Central memory CD8-positive, alpha-beta T cell (primary cell): ENCODE measurements around the gene ACVR1.
A peak's percentile ranks its signal among the peaks of the same experiment; 100 is the strongest.
"Not testable (repeated sequence)": the region's sequence is repeated elsewhere in the genome, so short reads cannot be mapped to it uniquely, and the experiment has no call there.

Experiments used
- ATAC-seq: fragments of 150-1000 bp; cut with Tn5 transposase; replicated peaks from 2 replicates; pipeline ENCODE4 v1.10.0; 2022; ENCODE audit warnings: mild to moderate bottlenecking, moderate FRiP score, moderate number of reproducible peaks; ENCODE audit not compliant: poor library complexity, severe bottlenecking; ENCODE audit errors: extremely low read depth
- DNase-seq, 2 donors: peaks; one replicate each; pipeline ENCODE4 v3.0.0; 2021; ENCODE audit warnings: low spot score in 2 of 2
- H3K27ac Mint-ChIP-seq: one replicate; pipeline ENCODE4 v1.8.0; 2022; ENCODE audit warnings: low read depth, mild to moderate bottlenecking, moderate library complexity, mixed read lengths
- H3K27me3 Mint-ChIP-seq: one replicate; pipeline ENCODE4 v1.8.0; 2022; ENCODE audit warnings: mixed read lengths
- H3K36me3 Mint-ChIP-seq: one replicate; pipeline ENCODE4 v1.8.0; 2022; ENCODE audit warnings: mild to moderate bottlenecking, moderate library complexity, mixed read lengths; ENCODE audit not compliant: insufficient read depth
- H3K4me1 Mint-ChIP-seq: one replicate; pipeline ENCODE4 v1.8.0; 2022; ENCODE audit warnings: mixed read lengths
- H3K4me3 Mint-ChIP-seq: one replicate; pipeline ENCODE4 v1.8.0; 2022; ENCODE audit warnings: mild to moderate bottlenecking, moderate library complexity, mixed read lengths
- H3K9me3 Mint-ChIP-seq: one replicate; pipeline ENCODE4 v1.8.0; 2022; ENCODE audit warnings: mixed read lengths

The ACVR1 gene

DNA sequence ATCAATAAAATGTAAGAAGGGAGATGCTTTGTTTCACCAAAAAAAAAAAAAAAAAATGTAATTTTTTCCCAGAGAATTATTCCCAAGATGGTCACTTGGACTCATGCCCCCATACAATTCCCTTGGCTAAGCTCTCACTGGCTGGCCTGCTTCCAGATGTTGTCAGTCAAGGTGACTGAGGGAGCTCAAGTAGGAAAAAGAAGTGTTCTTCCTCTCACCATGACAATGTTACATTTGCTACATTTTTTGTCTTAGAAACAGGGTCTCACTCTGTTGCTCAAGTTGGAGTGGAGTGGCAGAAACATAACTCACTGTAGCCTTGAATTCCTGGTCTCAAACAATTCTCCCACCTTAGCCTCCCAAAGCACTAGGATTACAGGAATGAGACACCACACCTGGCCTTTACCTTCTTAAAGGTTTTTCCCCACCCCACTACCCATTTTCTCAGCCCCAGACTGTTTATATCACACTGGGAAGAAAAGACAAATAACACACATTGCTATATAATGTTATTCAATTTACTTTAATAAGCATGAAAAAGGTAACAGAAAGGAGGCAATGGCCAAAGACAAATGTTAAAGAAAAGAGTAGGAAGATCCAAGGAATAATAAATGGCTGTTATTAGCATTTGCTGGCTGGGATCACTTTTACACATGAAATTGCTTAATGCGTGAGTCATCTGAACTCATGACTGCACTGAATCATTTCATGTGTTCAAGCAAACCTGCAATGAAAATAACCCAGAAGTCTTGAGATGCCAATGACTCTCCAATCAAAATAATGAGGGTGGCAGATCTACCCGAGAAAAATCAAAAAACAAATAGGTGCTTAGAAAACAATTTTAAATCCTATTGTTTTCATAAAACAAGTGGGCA is 45.2 kb downstream of the ACVR1 start:
- ATAC-seq: no peak
- H3K27me3 Mint-ChIP-seq: no peaks in the 10 kb centered on the region
- H3K36me3 Mint-ChIP-seq: peaks cover 4% of the 10 kb centered on the region
- peak overlapping the region; percentile 62 for H3K27ac Mint-ChIP-seq
- DNase-seq: no peak
- no peak overlapping the region for H3K4me3 Mint-ChIP-seq
- H3K9me3 Mint-ChIP-seq: no peaks in the 10 kb centered on the region
- peaks cover 15% of the 10 kb centered on the region for H3K4me1 Mint-ChIP-seq

- Mint-ChIP-seq H3K27me3 (no peaks in the 10 kb centered on the region), H3K4me3 (no peak overlapping the region), H3K4me1 (peaks cover 21% of the 10 kb centered on the region), H3K27ac (no peak overlapping the region), H3K9me3 (no peaks in the 10 kb centered on the region), H3K36me3 (peaks cover 4% of the 10 kb centered on the region)
- ATAC-seq: no peak
- no peak for DNase-seq
Observed at GRCh38 chr2:157830266-157830665, 45.9 kb downstream of the ACVR1 start.

DNA sequence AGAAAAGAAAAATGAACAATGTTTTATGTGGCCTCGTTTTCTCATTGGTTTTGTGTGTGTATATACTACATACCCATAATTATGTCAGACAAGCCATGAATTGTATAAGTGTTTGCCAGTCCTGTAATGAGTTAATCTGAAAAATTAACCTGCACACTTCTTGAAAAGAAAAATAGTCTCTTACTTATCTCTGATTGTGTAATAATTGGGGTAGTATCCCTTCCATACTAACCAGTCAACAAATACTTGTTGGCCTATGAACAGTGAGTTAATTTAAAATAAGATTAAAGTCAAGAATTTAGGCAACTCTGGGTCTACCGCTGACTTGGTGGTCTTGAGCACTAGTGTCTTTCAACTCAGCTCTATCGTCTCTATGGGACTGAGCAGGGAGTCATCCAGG is 48.8 kb downstream of the ACVR1 start:
- H3K9me3 Mint-ChIP-seq: no peaks in the 10 kb centered on the region
- H3K27ac Mint-ChIP-seq: no peak overlapping the region

GRCh38 chr2:157826644-157827043 is 49.5 kb downstream of the ACVR1 start:
- not testable (repeated sequence) for H3K36me3 Mint-ChIP-seq, H3K27ac Mint-ChIP-seq, ATAC-seq

More for the DNA sequence above, 48.8 kb downstream of the ACVR1 start:
- H3K36me3 Mint-ChIP-seq: peaks cover 2% of the 10 kb centered on the region
- H3K4me3 Mint-ChIP-seq: no peak overlapping the region
- peaks cover 26% of the 10 kb centered on the region for H3K4me1 Mint-ChIP-seq
- DNase-seq (no peak), ATAC-seq (no peak)
- H3K27me3 Mint-ChIP-seq: no peaks in the 10 kb centered on the region

DNA sequence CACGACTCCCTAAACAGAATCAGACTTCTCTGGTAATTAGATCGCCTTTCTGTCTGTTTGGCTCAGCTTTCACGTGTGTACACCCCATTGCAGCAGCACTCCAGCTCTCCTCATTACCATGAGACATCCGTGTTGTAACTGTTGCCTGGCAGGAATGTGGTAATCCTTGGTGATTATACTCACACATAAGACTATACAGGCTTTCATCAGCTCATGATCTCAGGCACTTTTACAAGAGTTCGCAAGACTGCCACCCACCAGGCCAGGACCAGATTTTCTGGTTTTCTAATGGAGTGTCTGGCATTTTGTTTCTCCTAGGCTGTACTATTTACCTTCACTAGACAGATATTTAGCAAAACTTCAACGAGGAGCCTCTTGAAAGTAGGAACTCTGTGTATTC is 50.2 kb downstream of the ACVR1 start:
- DNase-seq: no peak
- H3K9me3 Mint-ChIP-seq: no peaks in the 10 kb centered on the region
- peaks cover 2% of the 10 kb centered on the region for H3K36me3 Mint-ChIP-seq
- ATAC-seq: no peak
- H3K4me1 Mint-ChIP-seq: peaks cover 21% of the 10 kb centered on the region
- H3K4me3 Mint-ChIP-seq: no peak overlapping the region
- no peak overlapping the region for H3K27ac Mint-ChIP-seq
- H3K27me3 Mint-ChIP-seq: no peaks in the 10 kb centered on the region

More at GRCh38 chr2:157826644-157827043, 49.5 kb downstream of the ACVR1 start:
- peaks cover 26% of the 10 kb centered on the region for H3K4me1 Mint-ChIP-seq
- not testable (repeated sequence) for H3K27me3 Mint-ChIP-seq, DNase-seq, H3K9me3 Mint-ChIP-seq, H3K4me3 Mint-ChIP-seq

DNA sequence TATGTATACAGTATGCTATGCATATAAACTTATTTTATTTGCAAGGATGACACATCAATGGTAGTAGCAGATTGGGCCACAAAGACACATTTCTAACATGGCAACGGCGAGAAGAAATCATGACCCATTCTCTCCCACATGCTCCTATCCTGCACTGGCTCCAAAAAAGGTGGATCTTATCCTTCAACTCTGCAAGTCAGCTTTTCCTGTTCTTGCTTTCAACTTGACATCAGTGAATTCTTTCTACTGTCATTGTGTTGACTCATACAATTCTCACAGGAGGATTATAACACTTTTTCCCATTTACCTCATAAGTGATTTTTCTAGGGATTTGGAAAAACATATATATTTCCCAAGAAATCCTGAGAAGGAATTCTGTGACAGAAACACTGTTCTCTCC is 53.1 kb downstream of the ACVR1 start:
- no peak overlapping the region for H3K4me3 Mint-ChIP-seq
- DNase-seq: no peak
- H3K27ac Mint-ChIP-seq: no peak overlapping the region
- no peaks in the 10 kb centered on the region for H3K9me3 Mint-ChIP-seq
- no peaks in the 10 kb centered on the region for H3K27me3 Mint-ChIP-seq
- peaks cover 11% of the 10 kb centered on the region for H3K4me1 Mint-ChIP-seq
- no peak for ATAC-seq
- peaks cover under 1% of the 10 kb centered on the region for H3K36me3 Mint-ChIP-seq

- Mint-ChIP-seq H3K27ac (no peak overlapping the region), H3K9me3 (no peaks in the 10 kb centered on the region), H3K4me1 (peaks cover 11% of the 10 kb centered on the region), H3K27me3 (no peaks in the 10 kb centered on the region), H3K4me3 (no peak overlapping the region), H3K36me3 (peaks cover 3% of the 10 kb centered on the region)
- ATAC-seq (no peak), DNase-seq (no peak)
Observed at GRCh38 chr2:157822533-157822932, 53.6 kb downstream of the ACVR1 start.

GRCh38 chr2:157821519-157822131 is 54.5 kb downstream of the ACVR1 start:
- Mint-ChIP-seq H3K36me3 (peaks cover 11% of the 10 kb centered on the region), H3K27me3 (no peaks in the 10 kb centered on the region), H3K9me3 (no peaks in the 10 kb centered on the region)

GRCh38 chr2:157820193-157820592 is 55.9 kb downstream of the ACVR1 start:
- H3K9me3 Mint-ChIP-seq: no peaks in the 10 kb centered on the region
- H3K36me3 Mint-ChIP-seq: peaks cover 13% of the 10 kb centered on the region
- H3K27me3 Mint-ChIP-seq: no peaks in the 10 kb centered on the region
- no peak for DNase-seq
- no peak overlapping the region for H3K27ac Mint-ChIP-seq
- no peak overlapping the region for H3K4me3 Mint-ChIP-seq
- peaks cover 6% of the 10 kb centered on the region for H3K4me1 Mint-ChIP-seq
- no peak for ATAC-seq

More at GRCh38 chr2:157821519-157822131, 54.5 kb downstream of the ACVR1 start:
- Mint-ChIP-seq H3K4me3 (no peak overlapping the region), H3K27ac (no peak overlapping the region), H3K4me1 (peaks cover 11% of the 10 kb centered on the region)
- DNase-seq: no peak
- no peak for ATAC-seq

GRCh38 chr2:157819761-157820160 is 56.4 kb downstream of the ACVR1 start:
- DNase-seq: no peak
- peaks cover 1% of the 10 kb centered on the region for H3K4me1 Mint-ChIP-seq
- H3K27me3 Mint-ChIP-seq: no peaks in the 10 kb centered on the region
- H3K9me3 Mint-ChIP-seq: no peaks in the 10 kb centered on the region
- H3K36me3 Mint-ChIP-seq: peaks cover 13% of the 10 kb centered on the region
- no peak for ATAC-seq
- H3K27ac Mint-ChIP-seq: no peak overlapping the region
- H3K4me3 Mint-ChIP-seq: no peak overlapping the region

GRCh38 chr2:157818227-157818626 is 57.9 kb downstream of the ACVR1 start:
- no peaks in the 10 kb centered on the region for H3K9me3 Mint-ChIP-seq
- no peaks in the 10 kb centered on the region for H3K27me3 Mint-ChIP-seq
- no peak overlapping the region for H3K4me3 Mint-ChIP-seq
- DNase-seq: no peak
- H3K27ac Mint-ChIP-seq: no peak overlapping the region
- H3K36me3 Mint-ChIP-seq: peaks cover 13% of the 10 kb centered on the region
- ATAC-seq: no peak
- H3K4me1 Mint-ChIP-seq: no peaks in the 10 kb centered on the region

- Mint-ChIP-seq H3K9me3 (no peaks in the 10 kb centered on the region), H3K27me3 (no peaks in the 10 kb centered on the region), H3K4me1 (peaks cover 7% of the 10 kb centered on the region), H3K27ac (no peak overlapping the region), H3K36me3 (peaks cover 13% of the 10 kb centered on the region), H3K4me3 (no peak overlapping the region)
- ATAC-seq: no peak
- no peak for DNase-seq
Observed at GRCh38 chr2:157815421-157815820, 60.7 kb downstream of the ACVR1 start.

DNA sequence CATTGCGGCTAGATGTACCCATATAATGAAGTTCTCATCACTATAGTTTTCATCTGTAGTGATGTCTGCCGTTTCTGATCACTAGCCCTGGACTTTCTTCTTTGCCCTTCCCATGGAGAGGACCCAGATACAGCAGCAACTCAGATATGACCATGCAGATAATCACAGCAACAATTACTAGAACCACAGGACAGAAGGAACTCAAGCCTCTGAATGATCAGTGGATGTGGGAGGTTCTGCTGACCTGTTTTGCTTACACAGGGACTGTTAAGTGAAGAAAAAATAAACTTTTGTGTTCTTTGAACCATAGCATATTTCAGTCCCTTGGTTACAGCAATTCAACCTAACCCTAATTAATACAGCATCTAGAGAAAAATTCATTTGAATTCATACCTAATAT is 62.7 kb downstream of the ACVR1 start:
- Mint-ChIP-seq H3K9me3 (no peaks in the 10 kb centered on the region), H3K27me3 (no peaks in the 10 kb centered on the region), H3K4me3 (no peak overlapping the region), H3K4me1 (peaks cover 12% of the 10 kb centered on the region), H3K27ac (no peak overlapping the region), H3K36me3 (peaks cover 13% of the 10 kb centered on the region)
- DNase-seq (no peak), ATAC-seq (no peak)
